ENCODE results near the gene ZNF106. TPM values are rescaled to one million over a fixed set of nuclear protein-coding genes. Genes with fewer than 3 reads are reported as not detected.

Gene ZNF106
- total RNA-seq = 10 to 100 TPM; 58.5 to 62.8 TPM

DNA sequence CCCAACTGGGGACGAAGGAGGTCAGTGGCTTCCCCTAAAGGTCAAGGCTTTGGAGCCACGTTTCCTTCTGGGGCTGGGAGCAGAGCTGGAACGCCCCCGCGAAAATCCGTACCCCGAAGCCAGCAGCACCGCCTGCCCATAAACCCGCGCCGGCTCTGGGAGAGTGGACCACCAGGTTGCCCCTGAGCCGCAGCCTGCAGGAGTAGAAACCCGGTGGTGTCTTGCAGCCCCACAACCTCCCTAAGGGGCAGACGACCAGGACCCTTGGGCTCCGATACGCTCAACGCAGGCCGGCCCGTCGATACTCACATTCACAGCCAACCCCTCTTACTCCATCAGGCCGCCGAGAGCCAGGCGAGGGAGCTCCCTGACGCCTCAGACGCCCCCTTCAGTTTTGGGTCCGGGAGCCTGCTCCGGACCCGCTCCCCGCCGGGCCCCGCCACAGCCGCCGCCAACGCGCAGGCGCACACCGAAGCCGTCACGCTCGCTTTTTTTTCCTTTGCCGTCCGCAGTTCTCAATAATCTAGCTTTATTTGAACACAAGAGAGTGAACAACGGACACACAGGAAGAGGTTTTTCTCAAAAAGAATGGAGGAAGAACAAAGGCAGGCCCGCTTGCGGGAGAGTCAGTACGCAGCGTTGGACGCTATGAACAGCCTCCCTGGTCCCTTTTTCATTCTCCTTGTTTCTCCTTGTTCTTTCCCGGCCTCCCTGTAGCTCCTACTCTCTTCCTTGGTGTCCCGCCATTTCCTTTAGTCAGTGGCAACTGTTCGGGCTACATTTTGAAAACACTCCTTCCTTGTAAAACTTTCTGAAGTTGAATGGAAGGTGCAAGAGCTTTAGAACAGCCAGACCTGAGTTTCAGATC lies at the start of gene ZNF106:
Gene ZNF106 (minus strand): TSS at position 471 of the 868 bp plus-strand sequence. CDS start 18,852 bp downstream, outside the sequence.
- DNase-seq (ENCODE audit: low spot score in 2 of 2) (peak; percentile 83 to 87), ATAC-seq (peak; percentile 55 to 67)
- peaks cover 22 to 27% of the 10 kb centered on the region in 2 donors for H3K36me3 Mint-ChIP-seq
- peak within 1 kb of the TSS; percentile 98 to 100 for H3K27ac Mint-ChIP-seq
- H3K9me3 Mint-ChIP-seq = no peaks in the 10 kb centered on the region

DNA sequence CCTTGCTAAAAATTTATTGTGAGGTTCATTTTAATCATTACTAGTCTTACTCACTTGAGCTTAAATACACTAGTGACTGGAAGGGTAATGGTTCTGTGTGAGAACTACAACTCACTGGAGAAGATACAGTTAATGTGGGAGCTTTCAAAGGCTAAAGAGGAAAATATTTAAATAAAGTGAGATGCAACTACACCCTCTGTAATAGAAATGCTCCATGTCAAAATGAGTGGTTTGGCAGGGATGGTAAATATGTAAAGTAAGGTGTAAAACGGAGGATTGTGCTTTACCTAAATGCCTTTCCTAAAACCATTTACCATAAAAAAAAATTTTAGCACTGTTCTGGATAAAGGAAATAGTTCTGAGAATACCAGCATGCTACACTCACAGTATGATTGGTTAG lies 42.3 kb upstream of the ZNF106 start:
- H3K36me3 Mint-ChIP-seq = peaks cover 4 to 14% of the 10 kb centered on the region in 2 donors
- no peaks in the 10 kb centered on the region for H3K9me3 Mint-ChIP-seq
- ATAC-seq = no peak

DNA sequence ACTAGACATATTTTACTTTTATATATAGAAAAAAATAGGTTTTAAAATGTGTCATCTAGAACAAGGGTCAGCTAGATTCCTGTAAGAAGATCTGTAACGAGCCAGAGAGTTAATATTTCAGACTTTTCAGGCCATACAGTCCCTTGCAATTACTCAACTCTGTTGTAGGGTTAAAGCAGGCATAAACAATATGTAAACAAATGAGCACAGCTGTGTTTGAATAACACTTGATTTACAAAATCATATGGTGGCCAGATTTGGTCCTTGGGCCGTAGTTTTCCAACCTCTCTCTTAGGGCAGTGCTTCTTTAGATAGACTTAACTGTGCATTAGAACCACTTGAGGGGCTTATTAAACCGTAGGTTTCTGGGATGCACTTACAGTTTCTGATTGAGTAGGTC lies 38.0 kb upstream of the ZNF106 start:
- DNase-seq (ENCODE audit: low spot score in 2 of 2) = no peak
- no peak for ATAC-seq
- peaks cover 0 to 10% of the 10 kb centered on the region in 2 donors for H3K36me3 Mint-ChIP-seq
- no peaks in the 10 kb centered on the region for H3K9me3 Mint-ChIP-seq
- no peak overlapping the region for H3K27ac Mint-ChIP-seq

More for the DNA sequence above, 42.3 kb upstream of the ZNF106 start:
- H3K27ac Mint-ChIP-seq = no peak overlapping the region
- no peak for DNase-seq (ENCODE audit: low spot score in 2 of 2)

DNA sequence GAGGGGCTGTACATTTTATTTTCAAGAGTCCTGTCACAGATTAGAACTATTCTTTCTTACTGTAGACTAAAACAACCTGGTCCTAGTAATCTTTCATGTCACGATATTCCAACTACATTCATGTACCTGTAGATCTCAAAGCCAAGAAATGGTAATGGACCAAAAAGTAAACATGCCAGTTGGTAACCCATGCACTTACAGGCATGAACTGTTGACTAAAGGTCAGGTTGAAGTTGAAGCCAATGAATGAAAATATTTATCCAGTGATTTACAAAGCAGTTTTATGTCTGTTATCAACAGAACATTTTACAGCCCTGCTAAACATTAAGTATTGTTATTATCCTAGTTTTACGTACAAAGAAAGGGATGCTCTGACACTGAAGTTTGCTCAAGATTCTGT lies 32.4 kb upstream of the ZNF106 start:
- ATAC-seq = no peak
- no peak for DNase-seq (ENCODE audit: low spot score in 2 of 2)
- Mint-ChIP-seq H3K9me3 (no peaks in the 10 kb centered on the region), H3K36me3 (no peaks in the 10 kb centered on the region), H3K27ac (no peak overlapping the region)

DNA sequence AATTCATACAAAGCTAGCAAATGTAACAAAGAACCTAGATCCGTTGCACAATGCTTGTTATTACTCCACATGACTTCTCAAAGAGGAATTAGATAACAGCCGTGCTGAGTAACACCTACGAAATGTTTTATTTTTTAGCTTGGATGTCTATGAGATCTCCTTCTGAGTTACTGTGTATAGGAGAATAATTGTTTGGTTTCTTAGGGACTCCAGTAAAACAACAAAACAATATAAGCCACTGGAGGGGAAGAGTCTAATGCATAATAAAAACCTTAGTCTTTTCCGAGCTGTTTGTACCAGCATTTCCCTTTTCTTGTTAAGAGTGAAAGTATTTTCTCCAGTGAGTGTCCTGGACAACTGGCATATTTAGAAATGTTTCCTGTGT lies 20.1 kb upstream of the ZNF106 start:
- Mint-ChIP-seq H3K36me3 (no peaks in the 10 kb centered on the region), H3K27ac (no peak overlapping the region), H3K9me3 (no peaks in the 10 kb centered on the region)
- DNase-seq (ENCODE audit: low spot score in 2 of 2) (no peak), ATAC-seq (no peak)

DNA sequence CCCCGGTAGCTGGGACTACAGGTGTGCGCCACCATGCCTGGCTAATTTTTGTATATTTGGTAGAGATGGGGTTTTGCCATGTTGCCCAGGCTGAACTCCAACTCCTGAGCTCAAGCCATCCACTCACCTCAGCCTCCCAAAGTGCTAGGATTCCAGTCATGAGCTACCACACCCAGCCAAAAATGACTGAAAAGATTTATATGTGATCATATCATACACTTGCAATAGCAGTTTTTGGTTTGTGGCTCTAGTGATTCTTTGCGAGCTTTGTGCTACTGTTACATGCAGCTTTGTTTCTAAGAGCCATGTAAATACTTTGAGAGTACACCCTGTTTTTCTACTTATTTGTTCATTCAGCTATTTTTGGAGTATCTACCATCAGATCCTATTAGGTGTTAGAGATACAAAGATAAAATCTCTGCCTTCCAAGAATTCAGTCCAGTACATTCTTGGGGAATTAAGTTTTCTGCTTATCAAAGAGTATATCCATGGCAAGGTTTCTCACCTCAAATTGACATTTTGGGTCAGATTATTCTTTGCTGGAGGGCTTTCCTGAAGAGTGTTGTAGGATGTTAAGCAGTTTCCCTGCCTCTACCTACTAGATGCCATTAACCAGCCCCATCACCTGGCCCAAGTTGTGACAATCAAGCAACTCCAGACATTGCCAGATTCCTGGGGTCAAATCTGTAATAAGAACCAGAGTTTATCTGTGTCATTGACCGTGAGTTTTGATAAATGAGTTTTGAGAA lies 19.5 kb upstream of the ZNF106 start:
- ATAC-seq (no peak), DNase-seq (ENCODE audit: low spot score in 2 of 2) (no peak)
- H3K27ac Mint-ChIP-seq = peak overlapping the region in 1 of 2 donors; percentile 40
- H3K9me3 Mint-ChIP-seq = no peaks in the 10 kb centered on the region
- H3K36me3 Mint-ChIP-seq = no peaks in the 10 kb centered on the region

DNA sequence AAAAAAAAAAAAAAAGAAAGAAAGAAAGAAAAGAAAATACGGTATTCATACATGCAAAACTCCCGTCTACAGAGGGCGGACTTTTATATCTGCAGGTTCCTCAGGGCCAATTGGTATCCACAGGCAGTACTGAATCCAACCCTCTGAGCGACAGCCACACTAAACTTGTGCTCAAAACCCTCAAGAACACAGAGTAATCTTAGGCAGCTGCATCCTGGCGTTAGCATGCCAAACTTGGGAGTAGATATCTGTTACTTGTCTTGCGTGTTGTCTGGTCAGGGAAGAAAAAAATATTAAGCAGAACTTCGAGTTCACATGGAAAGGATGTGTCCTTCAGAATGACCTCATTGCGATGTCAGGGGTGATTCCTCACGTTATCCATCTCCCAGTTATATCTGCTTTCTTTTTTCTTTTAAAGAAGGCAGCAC lies 17.3 kb upstream of the ZNF106 start:
- Mint-ChIP-seq H3K9me3 (no peaks in the 10 kb centered on the region), H3K36me3 (no peaks in the 10 kb centered on the region), H3K27ac (no peak overlapping the region)
- no peak for DNase-seq (ENCODE audit: low spot score in 2 of 2)
- no peak for ATAC-seq

DNA sequence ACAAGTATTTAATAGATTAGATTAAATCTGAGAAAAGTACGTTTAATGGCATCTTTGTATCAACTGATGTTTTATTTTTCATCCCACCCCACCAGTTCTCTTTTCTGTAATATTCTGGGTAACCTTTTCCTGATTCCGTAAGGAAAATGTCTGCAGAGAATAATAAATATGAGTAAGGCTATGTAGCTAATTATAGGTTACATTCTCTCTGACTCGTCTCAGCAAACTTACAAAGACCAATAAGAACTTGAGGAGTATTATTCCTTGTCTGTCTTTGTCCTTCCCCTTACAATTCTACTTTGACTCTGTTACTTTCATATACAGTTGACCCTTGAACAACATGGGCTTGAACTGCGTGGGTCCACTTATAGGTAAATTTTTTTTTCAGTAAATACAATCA lies 16.6 kb upstream of the ZNF106 start:
- ATAC-seq (no peak), DNase-seq (ENCODE audit: low spot score in 2 of 2) (no peak)
- no peak overlapping the region for H3K27ac Mint-ChIP-seq
- H3K36me3 Mint-ChIP-seq = no peaks in the 10 kb centered on the region
- no peaks in the 10 kb centered on the region for H3K9me3 Mint-ChIP-seq

DNA sequence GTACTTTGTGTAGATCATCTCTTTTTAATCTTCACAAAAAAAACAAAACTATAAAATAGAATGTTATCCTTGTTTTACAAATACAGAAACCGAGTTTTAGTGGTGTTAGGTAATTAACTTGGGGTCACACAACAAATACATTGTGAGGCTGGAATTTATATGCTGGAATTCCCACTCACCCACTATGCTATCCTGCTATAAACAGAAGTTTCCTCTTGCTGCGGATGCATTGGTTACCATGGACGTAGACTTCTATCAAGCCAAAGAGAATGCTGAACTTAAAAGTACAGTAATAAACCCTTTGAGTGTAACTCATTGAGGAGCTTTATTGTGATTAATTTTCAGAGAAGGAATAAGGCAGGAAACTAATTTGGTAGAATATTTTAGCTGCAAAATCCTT lies 13.7 kb upstream of the ZNF106 start:
- ATAC-seq (no peak), DNase-seq (ENCODE audit: low spot score in 2 of 2) (no peak)
- Mint-ChIP-seq H3K27ac (no peak overlapping the region), H3K36me3 (no peaks in the 10 kb centered on the region), H3K9me3 (no peaks in the 10 kb centered on the region)

DNA sequence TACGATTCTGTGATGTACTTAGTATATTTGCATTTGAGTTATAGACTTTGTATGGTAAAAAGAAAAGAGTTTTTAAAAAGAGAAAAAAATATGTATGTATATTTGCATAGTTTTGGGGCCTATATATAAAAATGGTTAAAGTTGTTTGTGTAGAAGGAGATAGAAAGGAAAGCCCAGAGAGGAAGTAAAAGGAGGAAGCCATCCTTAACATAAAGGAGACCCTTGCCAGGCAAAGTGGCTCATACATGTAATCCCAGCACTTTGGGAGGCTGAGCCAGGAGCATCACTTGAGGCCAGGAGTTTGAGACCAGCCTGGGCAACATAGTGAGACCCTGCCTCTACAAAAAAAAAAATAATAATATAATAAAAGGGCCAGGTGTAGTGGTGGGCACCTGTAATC lies 12.9 kb upstream of the ZNF106 start:
- DNase-seq (ENCODE audit: low spot score in 2 of 2) (no peak), ATAC-seq (no peak)
- H3K36me3 Mint-ChIP-seq = no peaks in the 10 kb centered on the region
- H3K27ac Mint-ChIP-seq = no peak overlapping the region
- H3K9me3 Mint-ChIP-seq = no peaks in the 10 kb centered on the region

DNA sequence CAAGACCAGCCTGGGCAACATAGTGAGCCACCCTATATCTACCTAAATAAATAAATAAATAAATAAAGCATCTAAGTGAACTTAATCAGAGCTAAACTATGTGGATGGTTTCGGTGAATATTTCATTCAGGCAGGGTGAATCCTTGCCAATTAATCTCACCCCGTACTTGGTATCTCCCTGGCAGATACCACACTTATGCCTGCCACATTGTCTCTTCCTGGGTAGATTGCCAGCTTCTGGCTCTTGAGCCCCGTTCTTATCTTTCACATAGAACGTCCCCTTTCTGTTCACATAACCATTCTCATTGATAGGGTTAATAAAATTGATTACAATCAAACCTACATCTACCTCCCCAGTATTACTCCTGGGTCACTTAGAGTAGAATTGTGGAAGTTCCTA lies 11.5 kb upstream of the ZNF106 start:
- no peak for DNase-seq (ENCODE audit: low spot score in 2 of 2)
- Mint-ChIP-seq H3K9me3 (no peaks in the 10 kb centered on the region), H3K36me3 (no peaks in the 10 kb centered on the region), H3K27ac (no peak overlapping the region)
- no peak for ATAC-seq

DNA sequence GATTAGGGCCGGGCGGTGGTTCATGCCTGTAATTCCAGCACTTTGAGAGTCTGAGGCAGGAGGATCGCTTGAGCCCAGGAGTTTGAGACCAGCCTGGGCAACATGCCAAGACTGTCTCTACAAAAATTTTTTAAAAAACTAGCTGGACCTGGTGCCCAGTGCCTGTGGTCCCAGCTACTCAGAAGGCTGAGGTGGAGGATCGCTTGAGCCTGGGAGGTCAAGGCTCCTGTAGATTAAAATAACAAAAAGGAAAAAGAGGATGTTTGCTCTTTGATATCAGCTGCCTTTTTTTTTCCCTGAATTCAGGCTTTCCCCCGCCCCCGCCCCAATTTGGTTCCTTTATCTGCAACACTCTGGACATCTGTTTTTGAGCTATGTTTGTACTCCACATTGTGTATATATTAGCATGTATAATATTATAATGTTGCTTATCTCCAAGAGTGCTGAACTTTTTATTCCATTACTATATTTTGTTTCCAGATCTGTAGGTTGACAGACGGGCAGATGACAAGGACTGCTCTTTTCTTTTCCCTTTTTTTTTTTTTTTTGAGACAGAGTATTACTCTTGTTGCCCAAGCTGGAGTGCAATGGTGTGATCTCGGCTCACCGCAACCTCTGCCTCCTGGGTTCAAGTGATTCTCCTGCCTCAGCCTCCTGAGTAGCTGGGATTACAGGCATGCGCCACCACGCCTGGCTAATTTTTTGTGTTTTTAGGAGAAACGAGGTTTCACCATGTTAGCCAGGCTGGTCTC lies 9.1 kb upstream of the ZNF106 start:
- H3K9me3 Mint-ChIP-seq = no peaks in the 10 kb centered on the region
- ATAC-seq = no peak
- peak overlapping the region in 1 of 2 donors; percentile 55 for H3K27ac Mint-ChIP-seq
- H3K36me3 Mint-ChIP-seq = peaks cover 9 to 11% of the 10 kb centered on the region in 2 donors
- DNase-seq (ENCODE audit: low spot score in 2 of 2) = no peak

DNA sequence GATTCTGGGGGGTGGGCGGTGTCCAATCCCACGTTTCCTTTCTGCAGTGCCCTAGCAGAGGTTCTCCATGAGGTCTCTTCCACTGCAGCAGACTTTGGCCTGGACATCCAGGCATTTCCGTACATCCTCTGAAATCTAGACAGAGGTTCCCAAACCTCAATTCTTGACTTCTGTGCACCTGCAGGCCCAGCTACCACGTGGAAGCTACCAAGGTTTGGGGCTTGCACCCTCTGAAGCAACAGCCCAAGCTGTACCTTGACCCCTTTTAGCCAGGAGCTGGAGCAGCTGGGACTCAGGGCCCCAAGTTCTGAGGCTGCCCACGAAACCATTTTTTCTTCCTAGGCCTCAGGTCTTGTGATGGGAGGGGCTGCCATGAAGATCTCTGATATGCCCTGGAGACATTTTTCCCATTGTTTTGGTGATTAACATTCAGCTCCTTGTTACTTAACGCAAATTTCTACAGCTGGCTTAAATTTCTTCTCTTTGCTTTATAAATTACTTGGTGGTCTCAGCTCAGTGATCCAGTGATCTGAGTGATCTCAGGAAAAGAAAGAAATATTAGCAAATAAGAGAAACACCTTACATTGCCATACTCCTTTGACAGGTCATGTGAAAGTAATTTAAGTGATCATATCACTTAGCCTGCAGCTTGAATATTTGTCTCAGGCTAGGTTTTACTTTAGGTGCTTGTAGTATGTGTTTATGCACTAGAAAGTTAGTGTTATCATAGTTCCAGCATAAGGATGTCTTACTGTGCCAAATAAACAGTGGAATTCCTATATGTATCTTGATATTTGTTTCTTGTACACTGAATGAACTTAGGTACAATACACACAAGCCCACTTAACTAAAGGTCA lies 7.5 kb upstream of the ZNF106 start:
- Mint-ChIP-seq H3K9me3 (no peaks in the 10 kb centered on the region), H3K27ac (no peak overlapping the region)

DNA sequence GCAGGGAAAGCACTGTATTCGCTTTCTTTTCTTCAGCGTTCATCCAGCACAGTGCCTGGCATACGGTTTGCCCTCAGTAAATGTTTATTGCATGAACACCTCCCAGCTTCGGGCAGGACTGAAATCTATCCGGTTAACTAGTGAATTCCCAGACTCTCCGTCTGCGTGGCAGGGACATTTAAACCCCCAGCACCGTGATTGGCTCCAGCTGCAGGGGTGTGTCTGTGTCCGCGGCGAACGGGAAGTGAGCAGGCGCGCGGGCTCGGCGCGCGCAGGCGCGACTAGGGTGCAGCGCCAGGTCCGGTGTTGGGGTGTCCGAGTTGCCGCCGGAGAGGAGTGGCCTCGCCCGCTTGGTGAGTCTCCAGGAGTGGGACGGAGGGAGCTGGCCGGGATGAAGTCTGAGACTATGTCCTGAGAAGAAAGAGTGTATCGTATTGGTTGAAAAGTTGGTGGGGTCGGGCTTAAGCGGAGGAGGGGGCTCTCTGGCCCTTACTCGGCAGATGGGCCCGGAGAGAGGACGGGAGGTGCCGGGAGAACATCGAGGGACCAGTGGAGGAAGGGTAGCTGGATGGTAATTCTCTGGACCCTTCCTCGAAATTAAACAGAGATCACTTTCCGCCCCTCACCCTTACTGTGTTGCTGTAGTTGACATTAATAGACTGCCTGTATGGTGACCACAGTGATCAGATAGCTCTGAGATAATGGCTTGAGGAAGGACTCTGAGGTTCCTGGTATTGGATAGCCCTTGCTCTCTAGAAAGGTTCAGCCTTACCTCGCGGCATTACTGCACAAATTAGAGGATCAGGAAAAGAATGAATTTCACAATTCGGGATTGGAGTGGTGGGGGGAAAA lies 4.6 kb upstream of the ZNF106 start, which contains the start of gene SNAP23:
Gene SNAP23 (plus strand): TSS at position 274 of the 852 bp plus-strand sequence. CDS start 16,213 bp downstream, outside the sequence.
- peak; percentile 80 to 90 for DNase-seq (ENCODE audit: low spot score in 2 of 2)
- Mint-ChIP-seq H3K9me3 (no peaks in the 10 kb centered on the region), H3K36me3 (peaks cover 18 to 20% of the 10 kb centered on the region in 2 donors), H3K27ac (peak within 1 kb of the TSS; percentile 87 to 97)
- ATAC-seq = peak; percentile 97 to 98

More for the DNA sequence above, 7.5 kb upstream of the ZNF106 start:
- no peak for ATAC-seq
- H3K36me3 Mint-ChIP-seq = peaks cover 9 to 11% of the 10 kb centered on the region in 2 donors
- DNase-seq (ENCODE audit: low spot score in 2 of 2) = no peak

DNA sequence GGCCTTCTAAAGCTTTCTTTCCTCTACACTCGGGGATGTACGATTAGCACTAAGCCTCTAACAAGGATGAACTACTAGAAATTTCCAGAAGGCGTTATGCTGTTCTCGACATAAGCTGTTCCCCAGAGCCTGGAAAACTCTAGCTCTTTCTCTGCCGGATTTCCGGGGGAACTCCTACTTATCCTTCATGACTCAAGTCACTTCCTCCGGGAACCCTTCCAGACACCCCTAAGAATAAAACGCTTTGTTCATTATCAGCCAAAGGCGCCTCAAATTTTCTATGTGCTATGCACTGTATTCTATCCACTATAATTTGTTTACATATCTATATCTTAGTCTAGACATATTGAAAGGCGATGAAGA lies 4.0 kb upstream of the ZNF106 start:
- Mint-ChIP-seq H3K36me3 (peaks cover 24 to 25% of the 10 kb centered on the region in 2 donors), H3K9me3 (no peaks in the 10 kb centered on the region), H3K27ac (peak overlapping the region; percentile 87 to 97)
- ATAC-seq = peak; percentile 1 to 14
- peak in 1 of 2 donors; percentile 54 for DNase-seq (ENCODE audit: low spot score in 2 of 2)

All from activated naive CD4-positive, alpha-beta T cell treated with anti-CD3 and anti-CD28 coated beads, Interleukin-2, amount 50 U/mL, for 72 hours (primary cell).